ENCODE measurements around the gene SLC22A1.

DNA sequence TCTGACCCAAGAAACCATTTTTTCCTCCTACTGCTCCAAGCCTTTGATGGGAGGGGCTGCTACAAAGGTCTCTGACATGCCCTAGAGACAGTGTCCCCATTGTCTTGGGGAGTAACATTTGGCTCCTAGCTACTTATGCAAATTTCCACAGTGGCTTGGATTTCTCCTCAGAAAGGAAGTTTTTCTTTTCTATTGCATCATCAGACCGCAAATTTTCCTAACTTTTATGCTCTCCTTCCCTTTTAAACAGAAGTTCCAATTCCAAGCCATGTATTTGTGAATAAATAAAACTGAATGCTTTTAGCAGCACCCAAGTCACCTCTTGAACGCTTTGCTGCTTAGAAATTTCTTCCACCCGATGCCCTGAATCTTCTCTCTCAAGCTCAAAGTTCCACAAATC is 86.0 kb downstream of the SLC22A1 start:
- TF ChIP-seq, protein P1, sequence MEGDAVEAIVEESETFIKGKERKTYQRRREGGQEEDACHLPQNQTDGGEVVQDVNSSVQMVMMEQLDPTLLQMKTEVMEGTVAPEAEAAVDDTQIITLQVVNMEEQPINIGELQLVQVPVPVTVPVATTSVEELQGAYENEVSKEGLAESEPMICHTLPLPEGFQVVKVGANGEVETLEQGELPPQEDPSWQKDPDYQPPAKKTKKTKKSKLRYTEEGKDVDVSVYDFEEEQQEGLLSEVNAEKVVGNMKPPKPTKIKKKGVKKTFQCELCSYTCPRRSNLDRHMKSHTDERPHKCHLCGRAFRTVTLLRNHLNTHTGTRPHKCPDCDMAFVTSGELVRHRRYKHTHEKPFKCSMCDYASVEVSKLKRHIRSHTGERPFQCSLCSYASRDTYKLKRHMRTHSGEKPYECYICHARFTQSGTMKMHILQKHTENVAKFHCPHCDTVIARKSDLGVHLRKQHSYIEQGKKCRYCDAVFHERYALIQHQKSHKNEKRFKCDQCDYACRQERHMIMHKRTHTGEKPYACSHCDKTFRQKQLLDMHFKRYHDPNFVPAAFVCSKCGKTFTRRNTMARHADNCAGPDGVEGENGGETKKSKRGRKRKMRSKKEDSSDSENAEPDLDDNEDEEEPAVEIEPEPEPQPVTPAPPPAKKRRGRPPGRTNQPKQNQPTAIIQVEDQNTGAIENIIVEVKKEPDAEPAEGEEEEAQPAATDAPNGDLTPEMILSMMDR (IDR thresholded peaks at IDR 0.05; ENCODE audit: poor library complexity), result no peak
- TF ChIP-seq EZH2phosphoT487 (IDR thresholded peaks at IDR 0.05; ENCODE audit: low read depth, severe bottlenecking, unreplicated experiment) (no peak), EZH2 (IDR thresholded peaks at IDR 0.05; ENCODE audit: borderline replicate concordance) (no peak)
